Endothelial cell of umbilical vein (primary cell): Measurements from ENCODE around the gene ATP8A2. TPM values are rescaled to one million over a fixed set of nuclear protein-coding genes. Genes with fewer than 3 reads are reported as not detected.

Experiments
- BruUV-seq: library from RNA; stranded (reverse); fragments of 400-500 nt; replicated peaks from 2 replicates; lab custom pipeline; 2021; lab: Mats Ljungman, UMichigan
- CTCF ChIA-PET: fragments of 300-600, 350-600 bp; sonication (Branson Sonifier 250); formaldehyde crosslinking; loops from one replicate; lab custom pipeline; 2021; ENCODE audit warnings: antibody characterized with exemption, inconsistent platforms; lab: Charles Lee
- POLR2A ChIA-PET: fragments of 300-600, 350-600 bp; sonication (Branson Sonifier 250); formaldehyde crosslinking; loops from one replicate; lab custom pipeline; 2021; ENCODE audit warnings: antibody characterized with exemption, inconsistent platforms; lab: Charles Lee
- DNase-seq: peaks from one replicate; pipeline ENCODE4 v3.0.0-alpha.2; 2011; ENCODE audit warnings: low read depth, low spot score
- FAIRE-seq: peaks from 2 replicates; lab custom pipeline; 2011; peaks lifted over from hg19 to GRCh38; lab: Jason Lieb, UNC
- H2AFZ ChIP-seq: 2 replicates; pipeline ENCODE4 v1.6.0; 2012; ENCODE audit warnings: low read depth, low read length, control low read depth, inconsistent platforms
- H3K27ac ChIP-seq: 2 replicates; pipeline ENCODE4 v1.5.1; 2011; ENCODE audit warnings: low read depth, mild to moderate bottlenecking, control low read depth, low read length, moderate library complexity; ENCODE audit not compliant: insufficient read depth
- H3K27me3 ChIP-seq, 2 experiments: 2 replicates each; pipeline versions ENCODE4 v1.6.0 to v1.6.1; 2011; ENCODE audit warnings: low read length in 2 of 2, mixed read lengths in 1 of 2; ENCODE audit not compliant: control insufficient read depth in 2 of 2, insufficient read depth in 2 of 2
- H3K36me3 ChIP-seq, 2 experiments: 2 replicates in 1 of 2; 3 replicates in 1 of 2; pipeline ENCODE4 v1.5.1; 2011; ENCODE audit warnings: low read length in 2 of 2, mild to moderate bottlenecking in 1 of 2, moderate library complexity in 1 of 2; ENCODE audit not compliant: control insufficient read depth in 2 of 2, insufficient read depth in 2 of 2; ENCODE audit errors: extremely low read depth in 1 of 2
- H3K4me1 ChIP-seq: 3 replicates; pipeline ENCODE4 v1.5.1; 2011; ENCODE audit warnings: mild to moderate bottlenecking, low read length; ENCODE audit not compliant: control insufficient read depth, insufficient read depth; ENCODE audit errors: extremely low read depth
- H3K4me2 ChIP-seq: 2 replicates; pipeline ENCODE4 v1.6.1; 2011; ENCODE audit warnings: low read length, control low read depth, mixed read lengths; ENCODE audit not compliant: insufficient read depth
- H3K4me3 ChIP-seq, 3 experiments: fragments of 200-600 bp in 1 of 3; sonication (generic), shearing (Covaris generic) in 1 of 3; replicated peaks in 1 of 3; 2 replicates each; pipeline ENCODE4 v1.5.1; 2011 to 2016; ENCODE audit warnings: control low read depth in 3 of 3, low read length in 3 of 3, mild to moderate bottlenecking in 2 of 3, inconsistent platforms in 1 of 3, low read depth in 1 of 3, moderate library complexity in 1 of 3; ENCODE audit not compliant: insufficient read depth in 1 of 3
- H3K79me2 ChIP-seq: 2 replicates; pipeline ENCODE4 v1.6.0; 2012; ENCODE audit warnings: low read length, inconsistent platforms; ENCODE audit not compliant: control insufficient read depth, insufficient read depth
- H3K9ac ChIP-seq: replicated peaks from 2 replicates; pipeline ENCODE3; 2011; ENCODE audit warnings: low read length, control low read depth; ENCODE audit not compliant: insufficient read depth; ENCODE audit errors: extremely low read depth
- H3K9me1 ChIP-seq: replicated peaks from 3 replicates; pipeline ENCODE4 v1.6.0; 2011; ENCODE audit warnings: mild to moderate bottlenecking, low read length; ENCODE audit not compliant: control insufficient read depth, insufficient read depth; ENCODE audit errors: extremely low read depth
- H3K9me3 ChIP-seq: replicated peaks from 2 replicates; pipeline ENCODE4 v1.5.1; 2012; ENCODE audit warnings: low read length, inconsistent platforms; ENCODE audit not compliant: control insufficient read depth, insufficient read depth
- H4K20me1 ChIP-seq: replicated peaks from 2 replicates; pipeline ENCODE3; 2011; ENCODE audit warnings: mild to moderate bottlenecking, low read length; ENCODE audit not compliant: control insufficient read depth, insufficient read depth; ENCODE audit errors: extremely low read depth
- FOS ChIP-seq: IDR thresholded peaks from 2 replicates; pipeline ENCODE4 v1.6.1; 2011; ENCODE audit warnings: mild to moderate bottlenecking, low read length, moderate library complexity, borderline replicate concordance; ENCODE audit not compliant: insufficient read depth
- JUN ChIP-seq: IDR thresholded peaks from 2 replicates; pipeline ENCODE4 v1.6.1; 2011; ENCODE audit warnings: borderline replicate concordance, low read depth; ENCODE audit not compliant: insufficient read length, insufficient read depth
- MYC ChIP-seq: IDR thresholded peaks from one replicate; pipeline ENCODE4 v1.6.1; 2011; ENCODE audit warnings: mild to moderate bottlenecking, low read depth, low read length
- POLR2A ChIP-seq: IDR thresholded peaks from 2 replicates; pipeline ENCODE4 v1.6.1; 2012; ENCODE audit warnings: low read depth, mild to moderate bottlenecking, control low read depth, low read length
- dilution Hi-C: fragments of 300-500 bp; cut with MboI; formaldehyde crosslinking; loops from one replicate; pipeline ENCODE4 v1.15.0; 2019; ENCODE audit warnings: low sequenced_read_pairs; ENCODE audit not compliant: extremely low pct_ligation_motif_present
- intact Hi-C: fragments of 100-400 bp; cut with micrococcal nuclease; formaldehyde crosslinking; loops from one replicate; pipeline ENCODE4 v1.10.0; 2022
- polyA plus RNA-seq, 4 experiments: library from polyadenylated mRNA; depleted of rRNA in 3 of 4; stranded (reverse) in 3 of 4; unstranded in 1 of 4; fragments of >200 nt; gene quantifications; 2 replicates each; pipeline versions ENCODE4 v1.2.1 to v1.2.3, GENCODE V29; 2011 to 2012; ENCODE audit warnings: missing spikeins in 1 of 4
- total RNA-seq: library from RNA; stranded (reverse); gene quantifications from 2 replicates; pipeline ENCODE4 v1.2.3, GENCODE V29; 2021

ATP8A2 gene
- total and polyA plus RNA-seq, 2 donors (not counting 3 experiments of a cell fraction or from before 2014, with no cell fraction given), result 0.11 to 0.49 TPM

DNA sequence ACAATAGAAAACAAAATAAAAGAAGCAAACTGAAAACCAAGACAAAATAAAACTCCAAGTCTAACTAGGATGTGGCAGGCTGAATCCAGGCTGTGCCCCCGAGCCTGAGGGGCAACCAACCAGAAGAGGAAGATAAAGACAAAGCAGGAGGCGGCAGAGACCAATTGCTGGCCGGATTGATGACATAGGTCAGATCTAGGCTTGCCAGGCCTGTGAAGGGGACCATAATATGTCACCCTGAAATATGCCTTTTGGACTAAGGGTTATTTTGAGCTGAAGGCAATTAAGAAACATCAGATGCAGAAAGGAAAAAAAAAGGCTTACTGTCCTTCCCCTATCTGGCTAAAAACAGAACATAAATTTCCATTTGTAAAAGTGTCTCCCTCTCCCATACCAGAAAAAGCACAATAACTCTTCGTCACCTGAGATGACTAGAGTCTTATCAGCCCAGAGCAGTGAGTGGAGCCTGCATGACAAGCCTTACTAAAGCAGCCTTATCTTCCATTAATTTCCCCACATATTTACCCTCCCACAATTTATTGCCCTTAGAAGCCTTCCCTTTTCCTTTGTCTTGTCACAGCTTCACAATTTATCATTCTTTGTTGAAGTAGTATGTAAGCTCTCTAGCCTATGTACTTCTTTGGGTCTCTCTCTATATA, 22.8 kb downstream of the ATP8A2 start:
- Histone ChIP-seq H3K27me3 (no peaks in the 10 kb centered on the region), H3K9me1 (no peaks in the 10 kb centered on the region), H4K20me1 (no peaks in the 10 kb centered on the region), H3K4me2 (no peak overlapping the region), H3K4me3 (no peak overlapping the region), H2AFZ (no peak overlapping the region), H3K4me1 (no peaks in the 10 kb centered on the region), H3K79me2 (no peaks in the 10 kb centered on the region), H3K36me3 (no peaks in the 10 kb centered on the region), H3K9ac (no peak overlapping the region), H3K27ac (no peak overlapping the region), H3K9me3 (no peaks in the 10 kb centered on the region)
- DNase-seq (no peak), FAIRE-seq (no peak)
- CTCF ChIA-PET, result interaction anchor here (0.9 kb wide), 1 partner anchor 11 kb away, joined by 3 read pairs; no protein-coding TSS in a partner anchor
- dilution Hi-C loops, result no loop called here
- TF ChIP-seq JUN, result no peak
- no peak for TF ChIP-seq MYC
- BruUV-seq, result no TSS peak
- POLR2A ChIA-PET, result no interaction called here
- intact Hi-C loops, result no loop called here

DNA sequence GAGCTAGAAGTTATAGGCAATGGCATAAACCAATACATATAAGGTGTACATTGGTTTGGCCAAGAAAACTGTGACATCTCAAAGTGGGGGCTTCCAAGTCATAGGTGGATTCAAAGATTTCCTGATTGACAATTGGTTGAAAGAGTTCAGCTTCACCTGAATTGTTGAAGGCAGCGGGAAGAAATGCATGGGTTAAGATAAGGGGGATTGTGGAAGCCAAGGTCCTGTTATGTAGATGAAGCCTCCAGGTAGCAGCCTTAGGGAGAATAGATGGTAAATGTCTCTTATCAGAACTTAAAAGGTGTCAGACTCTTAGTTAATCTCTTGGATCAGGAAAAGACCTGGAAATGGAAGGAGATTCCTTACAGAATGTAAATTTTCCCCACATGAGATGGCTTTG, 26.0 kb downstream of the ATP8A2 start:
- TF ChIP-seq FOS (no peak), POLR2A (no peak), JUN (no peak)
- no peak for FAIRE-seq
- H3K9ac ChIP-seq, result no peak overlapping the region
- ChIA-PET CTCF (no interaction called here), POLR2A (no interaction called here)
- no peaks in the 10 kb centered on the region for H3K9me1 ChIP-seq
- intact Hi-C loops (no loop called here), dilution Hi-C loops (no loop called here)
- no peak overlapping the region for H2AFZ ChIP-seq
- DNase-seq, result no peak
- no peaks in the 10 kb centered on the region for H3K36me3 ChIP-seq
- no peak overlapping the region for H3K4me2 ChIP-seq
- H3K79me2 ChIP-seq, result no peaks in the 10 kb centered on the region
- H3K9me3 ChIP-seq, result no peaks in the 10 kb centered on the region
- no peaks in the 10 kb centered on the region for H3K27me3 ChIP-seq
- no peak overlapping the region for H3K27ac ChIP-seq
- no peaks in the 10 kb centered on the region for H3K4me1 ChIP-seq
- no peak overlapping the region for H3K4me3 ChIP-seq
- BruUV-seq, result no TSS peak
- H4K20me1 ChIP-seq, result no peaks in the 10 kb centered on the region
